ENCODE data around the gene SPATS1.
A peak's percentile ranks its signal among the peaks of the same experiment; 100 is the strongest.

SPATS1 gene

DNA sequence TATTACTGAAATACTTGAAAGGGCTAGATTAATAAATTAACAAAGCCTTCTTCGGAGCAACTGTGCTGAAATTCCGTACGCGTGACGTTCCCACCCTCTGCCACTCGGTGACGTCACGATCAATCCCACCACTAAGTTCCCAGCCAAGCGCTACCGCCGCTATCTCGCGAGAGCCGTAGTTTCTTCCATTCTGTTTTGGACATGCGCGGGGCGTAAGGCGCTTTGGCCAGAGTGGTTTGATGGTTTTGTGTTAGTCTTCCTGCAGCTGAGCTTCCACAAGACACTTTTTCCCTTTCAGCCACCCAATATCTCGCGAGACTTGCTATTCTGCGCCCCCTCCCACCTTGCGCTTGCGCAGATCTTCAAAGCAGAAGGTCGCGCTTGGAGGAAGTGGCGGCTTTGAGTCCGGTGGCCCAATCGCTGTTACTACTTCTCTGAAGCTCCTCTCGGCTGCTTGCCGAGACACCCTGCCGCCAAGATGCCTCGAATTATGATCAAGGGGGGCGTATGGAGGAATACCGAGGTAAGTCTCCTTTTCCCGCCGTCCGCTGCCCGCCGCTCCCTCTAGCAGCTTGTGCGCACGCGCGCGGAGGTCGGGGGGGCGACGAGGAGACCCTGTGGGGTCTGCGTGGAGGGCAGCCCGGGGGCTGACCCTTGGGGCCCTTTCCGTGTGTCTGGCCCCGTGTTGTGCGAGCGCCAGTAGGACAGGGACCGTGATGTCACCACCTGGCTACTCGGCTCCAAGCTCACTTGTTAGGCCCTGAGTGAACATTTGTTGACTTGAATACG, 45.1 kb downstream of the SPATS1 start, which contains the start of gene CDC5L:
Gene CDC5L, plus strand, starts transcription at position 361 of the 789 bp plus-strand sequence. Its CDS starts 118 bp downstream, at position 479.
- peak; percentile 76 for DNase-seq (ENCODE audit: low spot score)

DNA sequence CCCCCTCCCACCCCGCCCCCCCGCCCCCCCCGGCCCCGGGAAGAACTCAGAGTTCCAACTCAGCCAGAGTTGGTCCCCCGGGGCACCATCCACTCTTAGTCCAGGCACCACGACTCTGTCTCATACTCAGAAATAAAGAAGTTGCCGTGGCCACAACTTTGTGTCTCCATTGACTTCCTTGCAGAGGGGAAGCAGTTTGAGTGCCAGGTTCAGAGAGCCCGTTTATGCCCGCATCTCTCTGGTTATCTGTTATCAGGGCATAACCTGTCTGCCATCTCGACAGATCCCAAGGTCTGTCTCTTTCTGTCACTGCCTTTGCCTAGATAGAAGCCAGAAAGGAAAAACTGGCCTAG, 45.7 kb downstream of the SPATS1 start:
- no peak for DNase-seq (ENCODE audit: low spot score)

DNA sequence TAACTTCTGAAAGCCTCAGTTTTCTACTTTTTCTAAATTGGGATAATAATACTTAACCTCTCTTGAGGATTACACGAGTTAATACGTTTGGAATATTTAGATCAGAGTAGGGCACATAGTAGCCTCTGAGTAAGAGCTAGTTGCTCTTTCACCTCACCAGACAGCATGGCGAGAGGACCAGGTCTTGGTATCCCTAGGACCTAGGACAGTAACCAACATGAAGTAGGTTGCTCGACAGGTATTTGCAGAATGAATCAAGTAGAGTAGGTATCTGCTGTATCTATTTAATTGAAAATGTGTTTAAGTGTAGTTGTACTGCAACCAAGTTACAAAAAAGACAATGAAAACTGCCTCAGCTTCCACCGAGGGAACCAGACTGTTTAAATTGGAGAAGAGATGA, 46.4 kb downstream of the SPATS1 start:
- DNase-seq (ENCODE audit: low spot score): no peak

DNA sequence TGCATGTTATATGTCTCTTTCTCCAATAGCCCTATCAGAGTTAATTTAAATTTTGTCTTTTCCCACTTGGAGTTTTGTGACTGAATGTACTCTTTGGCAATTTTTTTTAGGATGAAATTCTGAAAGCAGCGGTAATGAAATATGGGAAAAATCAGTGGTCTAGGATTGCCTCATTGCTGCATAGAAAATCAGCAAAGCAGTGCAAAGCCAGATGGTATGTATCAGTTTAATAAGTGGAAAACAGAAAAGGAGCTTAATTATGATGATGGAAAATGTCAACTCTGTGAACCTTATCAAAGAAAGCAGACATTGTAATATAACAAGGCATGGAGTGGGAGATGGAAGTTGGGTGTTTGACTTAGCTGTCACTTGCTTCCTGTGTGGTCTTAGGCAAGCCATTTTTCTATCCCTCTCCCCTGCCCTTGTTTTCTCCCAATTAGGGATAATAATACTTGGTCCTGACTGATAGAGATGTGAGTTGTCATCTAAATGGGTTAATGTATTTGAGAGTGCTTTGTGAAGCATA, 47.8 kb downstream of the SPATS1 start:
- no peak for DNase-seq (ENCODE audit: low spot score)

All from HuH-7.5 (cell line).